Osteoblast (primary cell): ENCODE results near the gene POP4. TPM values are rescaled to one million over a fixed set of nuclear protein-coding genes. Genes with fewer than 3 reads are reported as not detected.

Source experiments
- DNase-seq: peaks from one replicate; pipeline ENCODE4 v3.0.0; 2011; ENCODE audit warnings: low spot score, mixed read lengths; ENCODE audit not compliant: insufficient read length; ENCODE audit errors: missing footprints
- H2AFZ ChIP-seq: 2 replicates; pipeline ENCODE4 v1.6.0; 2011; ENCODE audit warnings: mild to moderate bottlenecking, low read length
- H3K27ac ChIP-seq: 2 replicates; pipeline ENCODE4 v1.5.1; 2011; ENCODE audit warnings: mild to moderate bottlenecking, low read depth, low read length, moderate library complexity
- H3K27me3 ChIP-seq: 2 replicates; pipeline ENCODE4 v1.6.0; 2012; ENCODE audit warnings: mild to moderate bottlenecking, control low read depth, inconsistent platforms, low read length, moderate library complexity; ENCODE audit not compliant: insufficient read depth
- H3K36me3 ChIP-seq: 2 replicates; pipeline ENCODE4 v1.5.1; 2011; ENCODE audit warnings: mild to moderate bottlenecking, low read length, control low read depth, moderate library complexity; ENCODE audit not compliant: insufficient read depth
- H3K4me1 ChIP-seq: 2 replicates; pipeline ENCODE4 v1.5.1; 2011; ENCODE audit warnings: mild to moderate bottlenecking, low read length, control low read depth, moderate library complexity; ENCODE audit not compliant: insufficient read depth
- H3K4me2 ChIP-seq: 2 replicates; pipeline ENCODE4 v1.6.0; 2011; ENCODE audit warnings: mild to moderate bottlenecking, low read length; ENCODE audit not compliant: insufficient read depth
- H3K4me3 ChIP-seq: fragments of 200-600 bp; sonication (generic); 3 replicates; pipeline ENCODE4 v1.5.1; 2012; ENCODE audit warnings: mild to moderate bottlenecking, low read length, inconsistent platforms; ENCODE audit not compliant: insufficient read depth
- H3K79me2 ChIP-seq: 2 replicates; pipeline ENCODE4 v1.6.0; 2012; ENCODE audit warnings: mild to moderate bottlenecking, low read length, control low read depth, inconsistent platforms; ENCODE audit not compliant: insufficient read depth
- H3K9me3 ChIP-seq: 2 replicates; pipeline ENCODE4 v1.5.1; 2011; ENCODE audit warnings: low read depth, low read length, control low read depth
- H4K20me1 ChIP-seq: 2 replicates; pipeline ENCODE4 v1.6.0; 2012; ENCODE audit warnings: mild to moderate bottlenecking, low read length, control low read depth; ENCODE audit not compliant: insufficient read depth
- total RNA-seq: library from RNA; depleted of rRNA; stranded (reverse); fragments of >200 nt; gene quantifications from 2 replicates; pipeline ENCODE4 v1.2.3, GENCODE V29; 2012
- TF ChIP-seq, protein P1 (sequence below): IDR thresholded peaks from 2 replicates; pipeline ENCODE4 v1.5.1; 2011; ENCODE audit warnings: mild to moderate bottlenecking, low read depth, low read length, moderate library complexity; ENCODE audit errors: extremely low read depth

The POP4 gene
- total RNA-seq, 1 donor, result 59.4 TPM

DNA sequence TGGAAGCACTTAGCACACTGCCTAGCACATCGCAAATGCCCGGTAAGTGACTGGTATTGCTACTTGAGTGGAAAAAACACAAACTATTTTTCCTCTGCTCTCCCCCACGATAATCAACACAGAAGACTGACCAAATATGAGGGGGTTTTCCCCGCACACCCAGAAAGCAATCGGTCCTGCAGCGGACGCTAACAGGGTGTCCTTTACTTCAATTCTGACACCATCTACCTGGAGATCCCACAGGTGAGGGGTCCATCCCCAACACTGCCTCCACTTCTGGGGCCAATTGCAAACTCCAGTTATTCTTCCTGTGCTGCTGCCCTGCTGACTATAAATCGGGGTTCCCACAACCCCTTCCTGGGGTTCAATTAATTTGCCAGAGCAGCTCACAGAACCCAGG, 33.0 kb downstream of the POP4 start:
- DNase-seq, result no peak
- TF ChIP-seq, protein P1, sequence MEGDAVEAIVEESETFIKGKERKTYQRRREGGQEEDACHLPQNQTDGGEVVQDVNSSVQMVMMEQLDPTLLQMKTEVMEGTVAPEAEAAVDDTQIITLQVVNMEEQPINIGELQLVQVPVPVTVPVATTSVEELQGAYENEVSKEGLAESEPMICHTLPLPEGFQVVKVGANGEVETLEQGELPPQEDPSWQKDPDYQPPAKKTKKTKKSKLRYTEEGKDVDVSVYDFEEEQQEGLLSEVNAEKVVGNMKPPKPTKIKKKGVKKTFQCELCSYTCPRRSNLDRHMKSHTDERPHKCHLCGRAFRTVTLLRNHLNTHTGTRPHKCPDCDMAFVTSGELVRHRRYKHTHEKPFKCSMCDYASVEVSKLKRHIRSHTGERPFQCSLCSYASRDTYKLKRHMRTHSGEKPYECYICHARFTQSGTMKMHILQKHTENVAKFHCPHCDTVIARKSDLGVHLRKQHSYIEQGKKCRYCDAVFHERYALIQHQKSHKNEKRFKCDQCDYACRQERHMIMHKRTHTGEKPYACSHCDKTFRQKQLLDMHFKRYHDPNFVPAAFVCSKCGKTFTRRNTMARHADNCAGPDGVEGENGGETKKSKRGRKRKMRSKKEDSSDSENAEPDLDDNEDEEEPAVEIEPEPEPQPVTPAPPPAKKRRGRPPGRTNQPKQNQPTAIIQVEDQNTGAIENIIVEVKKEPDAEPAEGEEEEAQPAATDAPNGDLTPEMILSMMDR, result no peak
- H3K4me2 ChIP-seq, result no peak overlapping the region
- H3K27ac ChIP-seq, result no peak overlapping the region
- H3K36me3 ChIP-seq, result no peaks in the 10 kb centered on the region
- no peaks in the 10 kb centered on the region for H3K79me2 ChIP-seq
- H4K20me1 ChIP-seq, result no peaks in the 10 kb centered on the region
- H3K27me3 ChIP-seq, result peaks cover 11% of the 10 kb centered on the region
- H3K4me3 ChIP-seq, result no peak overlapping the region
- no peaks in the 10 kb centered on the region for H3K9me3 ChIP-seq
- no peaks in the 10 kb centered on the region for H3K4me1 ChIP-seq
- no peak overlapping the region for H2AFZ ChIP-seq

DNA sequence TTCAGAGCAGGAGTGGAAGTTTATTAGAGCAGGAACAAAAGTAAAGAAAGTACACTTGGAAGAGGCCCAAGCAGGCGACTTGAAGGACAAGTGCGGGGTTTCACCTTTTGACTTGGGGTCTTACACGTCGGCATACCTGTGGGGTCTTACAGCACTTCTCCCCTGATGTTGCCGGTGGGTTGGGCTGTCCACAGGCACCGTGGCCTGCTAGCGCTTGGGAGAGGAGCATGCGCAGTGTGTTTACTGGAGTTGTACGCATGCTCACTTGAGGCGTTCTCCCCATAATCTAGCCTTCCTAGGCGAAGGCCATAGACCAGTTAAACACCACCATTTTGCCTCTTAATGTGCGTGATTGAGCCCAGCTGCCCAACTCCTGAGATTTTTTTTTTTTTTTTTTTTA, 34.1 kb downstream of the POP4 start:
- Histone ChIP-seq H3K4me1 (peaks cover 1% of the 10 kb centered on the region), H3K4me2 (no peak overlapping the region), H3K27ac (no peak overlapping the region), H4K20me1 (no peaks in the 10 kb centered on the region), H2AFZ (no peak overlapping the region), H3K27me3 (peaks cover 11% of the 10 kb centered on the region), H3K9me3 (no peaks in the 10 kb centered on the region), H3K79me2 (no peaks in the 10 kb centered on the region), H3K36me3 (no peaks in the 10 kb centered on the region), H3K4me3 (no peak overlapping the region)
- DNase-seq, result no peak
- TF ChIP-seq, protein P1, result no peak

DNA sequence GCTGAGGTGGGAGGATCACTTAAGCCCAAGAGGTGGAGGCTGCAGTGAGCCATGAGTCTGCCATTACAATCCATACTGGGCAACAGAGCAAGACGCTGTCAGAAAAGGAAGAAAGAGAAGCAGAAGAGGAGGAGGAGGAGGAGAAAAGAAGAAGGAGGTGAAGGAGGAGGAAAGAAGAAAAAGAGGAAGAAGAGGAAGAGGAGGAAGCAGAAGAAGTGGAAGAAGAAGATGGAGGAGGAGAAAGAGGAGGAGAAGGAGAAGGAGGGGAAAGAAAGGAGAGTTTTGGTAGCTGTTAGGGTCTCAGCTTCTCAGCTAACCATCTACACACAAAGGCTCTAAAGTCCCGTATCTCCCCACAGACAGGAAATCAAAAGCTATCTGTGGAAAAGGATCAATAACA, 35.5 kb downstream of the POP4 start:
- Histone ChIP-seq H3K9me3 (no peaks in the 10 kb centered on the region), H3K4me1 (peaks cover 13% of the 10 kb centered on the region), H3K4me2 (no peak overlapping the region), H3K27me3 (peaks cover 11% of the 10 kb centered on the region), H3K4me3 (no peak overlapping the region), H3K79me2 (no peaks in the 10 kb centered on the region), H3K36me3 (no peaks in the 10 kb centered on the region), H2AFZ (no peak overlapping the region), H4K20me1 (no peaks in the 10 kb centered on the region), H3K27ac (no peak overlapping the region)
- DNase-seq, result no peak
- TF ChIP-seq, protein P1, result no peak

DNA sequence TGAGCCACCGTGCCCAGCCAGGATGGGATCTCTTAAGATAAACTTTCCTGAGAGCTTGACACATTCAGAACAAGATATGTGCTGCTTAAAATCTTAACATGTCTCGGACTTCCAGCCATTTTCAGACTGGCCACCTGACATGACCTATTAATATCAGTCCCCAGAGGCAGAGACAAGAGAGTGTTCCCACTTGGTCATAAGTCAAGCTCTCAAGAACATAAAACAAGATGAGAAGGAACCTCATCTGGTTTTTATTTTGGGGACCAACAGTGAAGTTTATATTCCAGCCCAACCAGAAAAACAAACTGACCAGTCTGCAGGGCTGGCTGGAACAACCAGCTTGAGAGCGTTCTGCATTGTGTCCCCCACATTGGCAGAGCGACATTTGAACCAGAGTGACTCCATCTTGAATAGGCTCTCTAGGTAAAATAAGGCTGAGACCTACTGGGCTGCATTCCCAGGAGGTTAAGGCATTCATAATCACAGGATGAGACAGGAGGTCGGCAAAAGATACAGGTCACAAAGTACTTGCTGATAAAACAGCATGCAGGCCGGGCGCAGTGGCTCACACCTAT, 37.4 kb downstream of the POP4 start:
- TF ChIP-seq, protein P1, result no peak
- no peak overlapping the region for H3K4me3 ChIP-seq
- H3K79me2 ChIP-seq, result no peaks in the 10 kb centered on the region
- no peak for DNase-seq
- no peaks in the 10 kb centered on the region for H3K9me3 ChIP-seq
- H3K4me1 ChIP-seq, result peaks cover 13% of the 10 kb centered on the region
- no peaks in the 10 kb centered on the region for H4K20me1 ChIP-seq
- no peak overlapping the region for H2AFZ ChIP-seq
- no peak overlapping the region for H3K27ac ChIP-seq
- H3K36me3 ChIP-seq, result no peaks in the 10 kb centered on the region
- H3K4me2 ChIP-seq, result no peak overlapping the region
- H3K27me3 ChIP-seq, result peaks cover 11% of the 10 kb centered on the region
